Stimulated activated naive CD8-positive, alpha-beta T cell treated with anti-CD3 and anti-CD28 coated beads, Interleukin-15, Interleukin-2, amounts not matched to agents 100 ng/mL and 50 ng/mL, for 24 hours (primary cell): ENCODE data around the gene GAL.

Source experiments
- H3K27ac Mint-ChIP-seq: one replicate; pipeline ENCODE4 v1.8.0; 2021; ENCODE audit warnings: mild to moderate bottlenecking, mixed read lengths
- H3K27me3 Mint-ChIP-seq: one replicate; pipeline ENCODE4 v1.8.0; 2021; ENCODE audit warnings: mixed read lengths
- H3K36me3 Mint-ChIP-seq: one replicate; pipeline ENCODE4 v1.8.0; 2021; ENCODE audit warnings: low read depth, mixed read lengths
- H3K4me1 Mint-ChIP-seq: one replicate; pipeline ENCODE4 v1.8.0; 2021; ENCODE audit warnings: low read depth, mixed read lengths
- H3K4me3 Mint-ChIP-seq: one replicate; pipeline ENCODE4 v1.8.0; 2021; ENCODE audit warnings: mild to moderate bottlenecking, mixed read lengths
- H3K9me3 Mint-ChIP-seq: one replicate; pipeline ENCODE4 v1.8.0; 2021; ENCODE audit warnings: mixed read lengths

The GAL gene

GRCh38 chr11:68683536-68684384, 584 bp upstream of the GAL start:
- no peak overlapping the region for H3K27ac Mint-ChIP-seq
- H3K4me3 Mint-ChIP-seq, result no peak overlapping the region
- peaks cover 43% of the 10 kb centered on the region for H3K27me3 Mint-ChIP-seq
- H3K36me3 Mint-ChIP-seq, result no peaks in the 10 kb centered on the region
- H3K9me3 Mint-ChIP-seq, result no peaks in the 10 kb centered on the region
- peaks cover 5% of the 10 kb centered on the region for H3K4me1 Mint-ChIP-seq

- H3K4me1 Mint-ChIP-seq, result peaks cover 13% of the 10 kb centered on the region
- no peaks in the 10 kb centered on the region for H3K36me3 Mint-ChIP-seq
- H3K4me3 Mint-ChIP-seq, result peak overlapping the region; percentile 51
- peaks cover 44% of the 10 kb centered on the region for H3K27me3 Mint-ChIP-seq
- no peaks in the 10 kb centered on the region for H3K9me3 Mint-ChIP-seq
- H3K27ac Mint-ChIP-seq, result no peak overlapping the region
Measured at GRCh38 chr11:68685656-68686380, 1.5 kb downstream of the GAL start.

GRCh38 chr11:68686486-68686885, 2.1 kb downstream of the GAL start:
- Mint-ChIP-seq H3K27me3 (peaks cover 50% of the 10 kb centered on the region), H3K4me1 (peaks cover 18% of the 10 kb centered on the region), H3K9me3 (no peaks in the 10 kb centered on the region), H3K36me3 (no peaks in the 10 kb centered on the region), H3K27ac (no peak overlapping the region), H3K4me3 (no peak overlapping the region)

- Mint-ChIP-seq H3K4me3 (no peak overlapping the region), H3K36me3 (no peaks in the 10 kb centered on the region), H3K9me3 (no peaks in the 10 kb centered on the region), H3K27me3 (peaks cover 47% of the 10 kb centered on the region), H3K4me1 (peaks cover 18% of the 10 kb centered on the region), H3K27ac (no peak overlapping the region)
Measured at GRCh38 chr11:68687311-68687710, 3.0 kb downstream of the GAL start.

- peaks cover 43% of the 10 kb centered on the region for H3K27me3 Mint-ChIP-seq
Measured at GRCh38 chr11:68687986-68688385, 3.6 kb downstream of the GAL start.

GRCh38 chr11:68688881-68689280, 4.5 kb downstream of the GAL start:
- Mint-ChIP-seq H3K27me3 (peaks cover 34% of the 10 kb centered on the region), H3K27ac (no peak overlapping the region), H3K4me3 (no peak overlapping the region), H3K4me1 (peaks cover 18% of the 10 kb centered on the region), H3K9me3 (no peaks in the 10 kb centered on the region), H3K36me3 (no peaks in the 10 kb centered on the region)

More at GRCh38 chr11:68687986-68688385, 3.6 kb downstream of the GAL start:
- Mint-ChIP-seq H3K4me3 (no peak overlapping the region), H3K27ac (no peak overlapping the region), H3K9me3 (no peaks in the 10 kb centered on the region), H3K4me1 (peaks cover 18% of the 10 kb centered on the region), H3K36me3 (no peaks in the 10 kb centered on the region)

GRCh38 chr11:68689737-68690625, 5.6 kb downstream of the GAL start:
- Mint-ChIP-seq H3K36me3 (no peaks in the 10 kb centered on the region), H3K9me3 (no peaks in the 10 kb centered on the region), H3K27me3 (peaks cover 40% of the 10 kb centered on the region), H3K27ac (peak overlapping the region; percentile 40), H3K4me1 (peaks cover 18% of the 10 kb centered on the region), H3K4me3 (no peak overlapping the region)

GRCh38 chr11:68690671-68691401, 6.5 kb downstream of the GAL start:
- no peak overlapping the region for H3K27ac Mint-ChIP-seq
- H3K36me3 Mint-ChIP-seq, result no peaks in the 10 kb centered on the region
- H3K4me3 Mint-ChIP-seq, result peak overlapping the region; percentile 26
- H3K4me1 Mint-ChIP-seq, result peaks cover 14% of the 10 kb centered on the region
- H3K27me3 Mint-ChIP-seq, result peaks cover 33% of the 10 kb centered on the region
- no peaks in the 10 kb centered on the region for H3K9me3 Mint-ChIP-seq

- no peak overlapping the region for H3K27ac Mint-ChIP-seq
- peaks cover 29% of the 10 kb centered on the region for H3K27me3 Mint-ChIP-seq
- H3K4me3 Mint-ChIP-seq, result no peak overlapping the region
- no peaks in the 10 kb centered on the region for H3K36me3 Mint-ChIP-seq
- H3K4me1 Mint-ChIP-seq, result peaks cover 14% of the 10 kb centered on the region
- H3K9me3 Mint-ChIP-seq, result no peaks in the 10 kb centered on the region
Measured at GRCh38 chr11:68691402-68691784, 7.0 kb downstream of the GAL start.

GRCh38 chr11:68692115-68692514, 7.8 kb downstream of the GAL start:
- no peaks in the 10 kb centered on the region for H3K9me3 Mint-ChIP-seq
- peaks cover 14% of the 10 kb centered on the region for H3K4me1 Mint-ChIP-seq
- no peak overlapping the region for H3K4me3 Mint-ChIP-seq
- peaks cover 25% of the 10 kb centered on the region for H3K27me3 Mint-ChIP-seq
- no peaks in the 10 kb centered on the region for H3K36me3 Mint-ChIP-seq
- no peak overlapping the region for H3K27ac Mint-ChIP-seq

- Mint-ChIP-seq H3K4me3 (no peak overlapping the region), H3K9me3 (peaks cover 4% of the 10 kb centered on the region), H3K27ac (no peak overlapping the region), H3K36me3 (no peaks in the 10 kb centered on the region), H3K27me3 (peaks cover 26% of the 10 kb centered on the region), H3K4me1 (peaks cover 14% of the 10 kb centered on the region)
Measured at GRCh38 chr11:68692871-68693483, 8.6 kb downstream of the GAL start.

- peaks cover 14% of the 10 kb centered on the region for H3K4me1 Mint-ChIP-seq
- peaks cover 26% of the 10 kb centered on the region for H3K27me3 Mint-ChIP-seq
- H3K36me3 Mint-ChIP-seq, result no peaks in the 10 kb centered on the region
- H3K27ac Mint-ChIP-seq, result no peak overlapping the region
- H3K4me3 Mint-ChIP-seq, result no peak overlapping the region
- H3K9me3 Mint-ChIP-seq, result peaks cover 4% of the 10 kb centered on the region
Measured at GRCh38 chr11:68693484-68693882, 9.1 kb downstream of the GAL start.

GRCh38 chr11:68694431-68695297, 10.3 kb downstream of the GAL start:
- peaks cover 22% of the 10 kb centered on the region for H3K27me3 Mint-ChIP-seq
- H3K36me3 Mint-ChIP-seq, result no peaks in the 10 kb centered on the region
- peaks cover 14% of the 10 kb centered on the region for H3K4me1 Mint-ChIP-seq
- H3K9me3 Mint-ChIP-seq, result peaks cover 4% of the 10 kb centered on the region
- H3K4me3 Mint-ChIP-seq, result no peak overlapping the region
- no peak overlapping the region for H3K27ac Mint-ChIP-seq
